ENCODE results near the gene GRAMD1A. TPM values are rescaled to one million over a fixed set of nuclear protein-coding genes. Genes with fewer than 3 reads are reported as not detected.

The GRAMD1A gene
- total RNA-seq, 2 donors from 2014 or later: 115 to 137 TPM

DNA sequence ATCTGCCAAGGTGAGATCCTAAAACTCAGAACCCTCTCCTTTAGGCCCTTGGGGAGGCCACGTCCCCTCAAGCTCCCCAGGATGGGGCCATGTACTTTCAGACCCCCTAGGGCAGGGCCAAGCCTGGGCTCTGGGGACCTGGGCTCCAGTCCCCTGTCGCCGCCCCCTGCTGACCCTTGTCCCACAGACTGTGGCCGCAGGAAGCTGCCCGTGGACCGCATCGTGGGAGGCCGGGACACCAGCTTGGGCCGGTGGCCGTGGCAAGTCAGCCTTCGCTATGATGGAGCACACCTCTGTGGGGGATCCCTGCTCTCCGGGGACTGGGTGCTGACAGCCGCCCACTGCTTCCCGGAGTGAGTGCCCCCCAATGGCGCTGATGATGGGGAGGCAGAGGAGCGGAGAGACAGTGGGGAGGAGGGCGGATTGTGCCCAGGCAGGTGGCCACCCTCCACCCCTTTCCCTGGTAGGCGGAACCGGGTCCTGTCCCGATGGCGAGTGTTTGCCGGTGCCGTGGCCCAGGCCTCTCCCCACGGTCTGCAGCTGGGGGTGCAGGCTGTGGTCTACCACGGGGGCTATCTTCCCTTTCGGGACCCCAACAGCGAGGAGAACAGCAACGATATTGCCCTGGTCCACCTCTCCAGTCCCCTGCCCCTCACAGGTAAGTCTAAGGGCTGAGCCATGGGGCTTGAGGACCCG lies 60.2 kb downstream of the GRAMD1A start:
- no peaks in the 10 kb centered on the region for H3K36me3 ChIP-seq (ENCODE audit: control insufficient read depth, insufficient read depth, low read length)
- H3K36me3 Mint-ChIP-seq (ENCODE audit: low read depth): no peaks in the 10 kb centered on the region
- H3K4me1 Mint-ChIP-seq: peaks cover 10% of the 10 kb centered on the region
- no peak overlapping the region for H3K4me3 ChIP-seq (ENCODE audit: low read length)
- no peak for DNase-seq
- no peak overlapping the region for H3K27ac ChIP-seq (ENCODE audit: low read depth, low read length)
- TF ChIP-seq, protein P1, sequence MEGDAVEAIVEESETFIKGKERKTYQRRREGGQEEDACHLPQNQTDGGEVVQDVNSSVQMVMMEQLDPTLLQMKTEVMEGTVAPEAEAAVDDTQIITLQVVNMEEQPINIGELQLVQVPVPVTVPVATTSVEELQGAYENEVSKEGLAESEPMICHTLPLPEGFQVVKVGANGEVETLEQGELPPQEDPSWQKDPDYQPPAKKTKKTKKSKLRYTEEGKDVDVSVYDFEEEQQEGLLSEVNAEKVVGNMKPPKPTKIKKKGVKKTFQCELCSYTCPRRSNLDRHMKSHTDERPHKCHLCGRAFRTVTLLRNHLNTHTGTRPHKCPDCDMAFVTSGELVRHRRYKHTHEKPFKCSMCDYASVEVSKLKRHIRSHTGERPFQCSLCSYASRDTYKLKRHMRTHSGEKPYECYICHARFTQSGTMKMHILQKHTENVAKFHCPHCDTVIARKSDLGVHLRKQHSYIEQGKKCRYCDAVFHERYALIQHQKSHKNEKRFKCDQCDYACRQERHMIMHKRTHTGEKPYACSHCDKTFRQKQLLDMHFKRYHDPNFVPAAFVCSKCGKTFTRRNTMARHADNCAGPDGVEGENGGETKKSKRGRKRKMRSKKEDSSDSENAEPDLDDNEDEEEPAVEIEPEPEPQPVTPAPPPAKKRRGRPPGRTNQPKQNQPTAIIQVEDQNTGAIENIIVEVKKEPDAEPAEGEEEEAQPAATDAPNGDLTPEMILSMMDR (conservative IDR thresholded peaks at IDR 0.05): no peak
- H3K27ac Mint-ChIP-seq: no peak overlapping the region
- H3K27me3 Mint-ChIP-seq (ENCODE audit: insufficient read depth): peaks cover 2% of the 10 kb centered on the region
- 93 to 94% methylated on average over 17 to 29 of the region's 29 CpGs for WGBS, 2 experiments (ENCODE audit: insufficient coverage in 1 of 2, insufficient read length in 1 of 2)
- H3K9me3 ChIP-seq (ENCODE audit: control insufficient read depth, low read length): no peaks in the 10 kb centered on the region
- no peak overlapping the region for H3K9ac ChIP-seq (ENCODE audit: extremely low read depth, low read length, poor library complexity, severe bottlenecking)
- no peaks in the 10 kb centered on the region for H3K4me1 ChIP-seq (ENCODE audit: control insufficient read depth, insufficient read depth, low read length)
- no peaks in the 10 kb centered on the region for H3K27me3 ChIP-seq (ENCODE audit: control insufficient read depth, insufficient read depth, low read length, poor library complexity, severe bottlenecking)
- H3K4me3 Mint-ChIP-seq: no peak overlapping the region
- no peaks in the 10 kb centered on the region for H3K9me3 Mint-ChIP-seq

- Histone ChIP-seq H3K4me1 (ENCODE audit: control insufficient read depth, insufficient read depth, low read length) (no peaks in the 10 kb centered on the region), H3K4me3 (ENCODE audit: low read length) (no peak overlapping the region), H3K9ac (ENCODE audit: extremely low read depth, low read length, poor library complexity, severe bottlenecking) (no peak overlapping the region), H3K9me3 (ENCODE audit: control insufficient read depth, low read length) (no peaks in the 10 kb centered on the region), H3K27ac (ENCODE audit: low read depth, low read length) (no peak overlapping the region), H3K27me3 (ENCODE audit: control insufficient read depth, insufficient read depth, low read length, poor library complexity, severe bottlenecking) (no peaks in the 10 kb centered on the region), H3K36me3 (ENCODE audit: control insufficient read depth, insufficient read depth, low read length) (no peaks in the 10 kb centered on the region)
- TF ChIP-seq, protein P1 (conservative IDR thresholded peaks at IDR 0.05): no peak
- Mint-ChIP-seq H3K36me3 (ENCODE audit: low read depth) (no peaks in the 10 kb centered on the region), H3K9me3 (peaks cover 2% of the 10 kb centered on the region), H3K27me3 (ENCODE audit: insufficient read depth) (peaks cover 2% of the 10 kb centered on the region), H3K27ac (no peak overlapping the region), H3K4me3 (no peak overlapping the region), H3K4me1 (no peaks in the 10 kb centered on the region)
- WGBS, 2 experiments (ENCODE audit: insufficient coverage in 1 of 2, insufficient read length in 1 of 2): 87 to 94% methylated on average over 7 of the region's 7 CpGs
- no peak for DNase-seq
Measured at GRCh38 chr19:35061583-35062373, 61.7 kb downstream of the GRAMD1A start.

GRCh38 chr19:35062942-35063341 lies 62.8 kb downstream of the GRAMD1A start:
- Mint-ChIP-seq H3K27ac (no peak overlapping the region), H3K4me3 (no peak overlapping the region), H3K27me3 (ENCODE audit: insufficient read depth) (peaks cover 2% of the 10 kb centered on the region), H3K4me1 (no peaks in the 10 kb centered on the region), H3K9me3 (peaks cover 3% of the 10 kb centered on the region), H3K36me3 (ENCODE audit: low read depth) (no peaks in the 10 kb centered on the region)
- Histone ChIP-seq H3K27ac (ENCODE audit: low read depth, low read length) (no peak overlapping the region), H3K9ac (ENCODE audit: extremely low read depth, low read length, poor library complexity, severe bottlenecking) (no peak overlapping the region), H3K27me3 (ENCODE audit: control insufficient read depth, insufficient read depth, low read length, poor library complexity, severe bottlenecking) (no peaks in the 10 kb centered on the region), H3K4me1 (ENCODE audit: control insufficient read depth, insufficient read depth, low read length) (no peaks in the 10 kb centered on the region), H3K36me3 (ENCODE audit: control insufficient read depth, insufficient read depth, low read length) (no peaks in the 10 kb centered on the region), H3K9me3 (ENCODE audit: control insufficient read depth, low read length) (no peaks in the 10 kb centered on the region), H3K4me3 (ENCODE audit: low read length) (no peak overlapping the region)
- TF ChIP-seq, protein P1 (conservative IDR thresholded peaks at IDR 0.05): no peak
- 92 to 95% methylated on average over 6 to 7 of the region's 7 CpGs for WGBS, 2 experiments (ENCODE audit: insufficient coverage in 1 of 2, insufficient read length in 1 of 2)
- no peak for DNase-seq
